HT-29 (cell line): ENCODE measurements around the gene GNG7. TPM values are rescaled to one million over a fixed set of nuclear protein-coding genes. Genes with fewer than 3 reads are reported as not detected.
A peak's percentile ranks its signal among the peaks of the same experiment; 100 is the strongest.
"Not testable (repeated sequence)": the region's sequence is repeated elsewhere in the genome, so short reads cannot be mapped to it uniquely, and the experiment has no call there.

Experiments used
- DNase-seq: peaks from one replicate; pipeline ENCODE4 v3.0.0-alpha.2; 2015; ENCODE audit warnings: low spot score
- total RNA-seq: library from RNA; depleted of rRNA; stranded (reverse); fragments of >200 nt; shearing (Covaris generic); gene quantifications from 2 replicates; pipeline ENCODE4 v1.2.3, GENCODE V29; 2014

The GNG7 gene
- total RNA-seq, 1 experiment from 2014 or later = 0.23 TPM

- DNase-seq = no peak
These were observed 184.5 kb downstream of the GNG7 start for GRCh38 chr19:2517881-2518601.

DNA sequence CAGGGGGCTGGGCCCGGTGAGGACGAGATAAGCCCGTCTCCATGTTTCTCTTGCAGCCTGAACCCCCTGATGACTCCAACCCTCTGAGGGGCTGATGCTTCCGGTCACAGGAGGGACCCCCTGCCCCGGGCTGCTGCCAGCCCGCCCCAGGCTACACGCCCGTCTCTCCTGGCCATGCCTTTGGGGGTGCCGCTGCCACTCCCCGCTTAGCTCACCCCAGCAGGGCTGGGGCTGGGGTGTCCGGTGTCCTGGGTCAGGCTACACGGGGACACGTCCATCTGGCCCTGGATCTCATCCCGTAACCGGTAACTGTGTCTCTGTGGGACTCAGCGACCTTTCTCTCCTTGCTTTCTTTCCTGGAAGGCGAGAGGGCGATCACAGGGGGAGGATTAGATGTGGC is 185.8 kb downstream of the GNG7 start:
- no peak for DNase-seq

- DNase-seq = no peak
These were observed 187.4 kb downstream of the GNG7 start for GRCh38 chr19:2514981-2515518.

DNA sequence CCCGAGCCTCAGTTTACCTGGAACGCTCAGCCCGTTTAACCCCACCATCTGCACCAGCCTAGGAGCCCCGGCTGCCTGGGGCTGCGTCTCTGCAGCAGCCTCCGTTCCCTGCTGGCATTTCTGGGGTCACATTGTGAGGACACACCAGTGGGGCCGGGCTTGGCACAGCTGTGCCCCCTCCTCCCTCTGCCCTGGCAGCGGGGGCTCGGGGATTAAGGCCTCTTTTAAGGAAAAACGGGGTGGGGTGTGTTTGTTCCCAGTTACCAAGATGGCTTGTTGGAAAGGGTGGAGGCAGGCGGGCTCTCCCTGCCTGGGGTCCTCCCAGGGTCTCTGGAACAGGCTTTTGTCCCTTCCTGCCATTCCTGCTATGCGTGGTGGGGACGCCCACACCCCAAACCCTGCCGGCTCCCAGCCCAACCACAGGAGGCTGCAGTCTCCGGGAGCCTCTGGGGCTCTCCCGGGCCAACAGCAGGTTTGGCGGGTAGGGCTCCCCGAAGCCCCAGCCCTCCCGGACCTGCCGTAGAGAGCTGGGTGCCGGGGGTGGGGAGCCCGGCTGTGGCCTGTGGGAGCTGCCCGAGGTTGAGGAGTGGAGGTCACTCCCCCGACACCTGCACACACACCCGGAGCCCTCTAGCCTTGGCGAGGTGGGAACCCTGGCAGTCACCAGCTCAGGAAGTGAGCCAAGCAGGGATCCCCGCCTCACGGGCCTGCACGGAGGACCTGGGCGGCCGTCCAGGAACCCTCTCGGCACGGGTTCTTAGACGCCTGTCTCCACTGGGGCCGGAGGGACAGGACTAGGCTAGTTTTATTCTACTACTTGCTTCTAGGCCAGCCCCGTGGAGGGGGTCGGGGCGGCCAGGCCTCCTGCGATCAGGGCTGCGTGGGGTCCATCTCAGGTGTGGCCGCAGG is 189.7 kb downstream of the GNG7 start:
- no peak for DNase-seq

DNA sequence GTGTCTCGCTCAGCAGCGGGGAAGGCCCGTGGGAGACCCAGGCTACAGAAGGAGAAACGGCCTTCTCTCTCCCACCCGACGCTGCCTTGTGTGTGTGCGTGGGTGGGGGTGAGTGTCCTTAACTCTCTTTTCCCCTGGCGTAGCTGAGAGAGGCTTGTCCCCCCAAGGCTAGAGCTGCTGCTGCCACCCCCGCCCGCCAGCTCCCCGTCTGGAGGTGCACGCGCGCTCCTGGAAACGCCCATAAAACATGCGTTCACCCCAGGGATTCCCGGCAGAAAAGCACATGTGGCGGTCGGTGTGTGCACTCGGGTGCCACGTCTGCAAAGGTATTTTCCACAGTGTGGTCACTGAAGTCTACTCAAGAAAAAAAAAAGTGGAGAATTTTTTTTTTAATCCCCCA is 190.5 kb downstream of the GNG7 start:
- DNase-seq = no peak

DNA sequence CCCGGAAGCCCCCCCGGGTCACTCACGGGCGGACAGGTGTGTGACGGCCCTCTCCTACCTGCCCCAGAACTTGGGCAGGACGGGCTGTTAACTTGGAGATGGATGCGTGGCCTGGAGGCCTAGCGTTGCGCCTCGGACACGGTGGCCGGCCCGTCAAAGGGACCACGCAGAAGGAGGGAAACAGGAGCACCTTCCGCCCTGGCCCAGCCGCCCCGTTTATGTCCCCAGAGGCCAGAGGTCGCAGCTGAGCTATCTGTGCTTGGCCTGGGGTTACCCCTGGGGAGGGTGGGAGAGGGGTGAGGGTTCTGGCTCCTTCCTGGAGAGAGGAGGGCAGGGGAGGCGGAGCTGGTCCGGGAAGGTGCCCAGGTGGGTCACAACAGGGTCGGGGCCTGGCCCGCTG is 190.9 kb downstream of the GNG7 start:
- no peak for DNase-seq

DNA sequence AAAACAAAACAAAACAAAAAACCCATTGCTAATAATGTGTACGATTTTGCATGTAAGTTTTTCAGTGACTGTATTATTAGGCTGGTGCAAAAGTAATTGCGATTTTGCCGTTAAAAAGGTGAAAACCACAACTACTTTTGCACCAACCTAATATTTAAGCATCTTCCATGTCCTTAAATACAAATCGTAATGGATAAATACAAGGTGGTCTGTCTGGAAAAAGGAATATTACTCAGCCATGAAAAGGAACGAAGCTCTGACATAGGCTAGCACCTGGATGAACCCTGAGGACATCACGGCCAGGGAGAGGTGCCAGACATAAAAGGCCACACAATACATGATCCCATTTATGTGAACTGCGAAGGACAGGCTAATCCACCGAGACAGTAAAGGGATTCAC is 193.4 kb downstream of the GNG7 start:
- DNase-seq = no peak

DNA sequence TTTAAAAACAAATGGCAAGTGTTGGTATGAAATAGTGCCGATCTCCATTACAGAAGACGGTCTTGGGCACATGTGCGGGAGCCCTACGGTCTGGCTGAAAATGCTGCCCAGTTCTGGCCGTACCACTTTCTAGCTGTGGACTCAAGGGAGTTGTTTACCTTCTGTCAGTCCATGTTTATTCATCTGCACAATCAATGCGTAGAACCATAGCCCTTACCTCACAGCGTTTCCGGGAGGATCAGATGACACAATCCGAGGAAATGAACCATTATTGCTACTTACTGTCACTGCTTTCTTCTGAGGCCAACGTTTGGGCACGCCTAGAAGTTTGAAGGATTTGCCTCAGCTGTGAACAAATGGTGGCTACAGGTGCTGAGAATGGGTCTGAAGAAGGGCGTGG is 195.4 kb downstream of the GNG7 start:
- peak; percentile 77 for DNase-seq

- not testable (repeated sequence) for DNase-seq
These were observed 195.8 kb downstream of the GNG7 start for GRCh38 chr19:2506656-2507055.

GRCh38 chr19:2503521-2504109 is 198.9 kb downstream of the GNG7 start:
- peak; percentile 41 for DNase-seq

DNA sequence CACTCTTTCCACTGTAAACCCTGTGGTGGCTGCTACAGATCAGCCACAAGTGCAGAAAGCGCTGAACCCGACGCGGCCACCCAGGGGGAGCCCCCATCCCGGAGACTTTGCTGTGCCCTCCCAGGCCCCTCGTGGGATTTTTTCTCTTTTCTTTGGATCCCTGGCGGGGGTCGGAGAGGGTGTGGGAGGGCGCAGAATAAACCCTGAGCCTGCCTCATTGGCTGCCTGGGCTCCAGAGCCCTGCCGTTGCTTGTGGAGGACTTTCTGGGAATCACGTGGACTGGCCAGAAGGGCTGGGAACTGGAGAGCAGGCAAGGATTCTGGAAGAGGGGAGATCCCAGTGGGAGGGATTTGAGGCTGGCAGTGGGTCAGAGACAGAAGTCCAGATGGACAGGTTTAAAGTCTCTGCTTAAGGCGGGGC is 201.6 kb downstream of the GNG7 start:
- DNase-seq = no peak

GRCh38 chr19:2500156-2500555 is 202.3 kb downstream of the GNG7 start:
- DNase-seq = no peak

DNA sequence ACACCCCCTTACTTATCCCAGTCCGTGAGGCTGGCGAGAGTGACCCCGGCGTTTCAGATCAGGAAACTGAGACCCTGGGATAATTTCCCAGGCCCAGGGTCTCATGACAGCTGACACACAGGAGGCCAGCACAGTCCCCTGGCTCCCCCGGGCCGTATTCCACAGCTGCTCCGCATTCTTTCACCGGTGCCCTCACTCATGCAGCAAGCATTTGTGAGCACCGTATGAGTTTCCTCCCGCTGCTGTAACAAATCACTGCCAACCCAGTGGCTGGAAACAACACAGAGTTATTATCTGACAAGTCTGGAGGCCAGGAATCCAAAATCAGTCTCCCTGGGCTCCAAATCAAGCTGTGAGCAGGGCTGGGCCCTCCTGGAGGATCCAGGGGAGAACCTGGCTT is 205.3 kb downstream of the GNG7 start:
- DNase-seq = no peak

- DNase-seq = no peak
These were observed 206.7 kb downstream of the GNG7 start for GRCh38 chr19:2495651-2496316.

DNA sequence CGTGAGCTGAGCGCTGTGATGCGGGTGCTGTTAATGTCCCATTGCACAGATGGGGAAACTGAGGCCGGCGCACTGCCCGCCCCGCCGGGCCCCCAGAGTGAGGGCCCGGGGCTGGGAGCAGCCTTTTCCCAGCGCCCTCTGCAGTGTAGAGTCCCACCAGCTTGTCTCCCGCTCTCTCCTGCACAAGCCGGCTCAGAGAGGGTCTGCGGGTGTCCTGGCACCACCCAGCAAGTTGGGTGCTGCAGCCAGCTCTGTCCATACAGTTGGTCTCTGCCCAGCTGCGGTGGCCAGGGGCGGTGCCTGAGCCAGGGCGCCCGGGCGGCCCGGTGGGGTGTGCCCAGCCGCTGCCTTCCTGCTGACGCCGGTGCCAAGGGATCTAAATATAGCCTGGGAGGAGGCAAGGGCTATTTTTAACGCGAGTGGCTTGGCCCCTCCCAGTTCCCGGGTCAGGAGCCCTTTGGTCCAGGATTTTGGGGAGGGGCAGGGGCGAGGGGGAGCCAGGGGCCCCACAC is 207.3 kb downstream of the GNG7 start:
- DNase-seq = peak; percentile 69

GRCh38 chr19:2494447-2495129 is 207.9 kb downstream of the GNG7 start:
- peak; percentile 32 for DNase-seq

GRCh38 chr19:2494084-2494446 is 208.4 kb downstream of the GNG7 start:
- DNase-seq = no peak

DNA sequence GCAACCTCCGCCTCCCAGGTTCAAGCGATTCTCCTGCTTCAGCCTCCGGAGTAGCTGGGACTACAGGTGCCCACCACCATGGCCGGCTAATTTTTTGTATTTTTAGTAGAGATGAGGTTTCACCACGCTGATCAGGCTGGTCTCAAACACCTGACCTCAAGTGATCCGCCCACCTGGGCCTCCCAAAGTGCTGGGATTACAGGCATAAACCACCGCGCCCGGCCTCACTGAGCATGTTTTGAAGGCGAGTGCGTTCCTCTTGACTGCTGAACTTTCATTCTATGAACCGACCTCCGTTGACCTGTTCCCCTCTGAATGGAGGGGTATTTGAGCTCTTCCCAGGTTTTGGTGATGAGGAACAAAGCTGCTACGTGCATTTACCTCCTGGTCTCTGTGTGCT is 209.0 kb downstream of the GNG7 start:
- DNase-seq = not testable (repeated sequence)

GRCh38 chr19:2492870-2493269 is 209.6 kb downstream of the GNG7 start:
- DNase-seq = no peak

GRCh38 chr19:2491130-2491801 is 211.2 kb downstream of the GNG7 start:
- peak; percentile 86 for DNase-seq
